GM12864 (cell line): ENCODE measurements around the gene AMOTL1.

Source experiments
- DNase-seq: peaks from one replicate; pipeline ENCODE4 v3.0.0-alpha.2; 2011; ENCODE audit warnings: low read depth
- H3K4me3 ChIP-seq: 2 replicates; pipeline ENCODE4 v1.5.1; 2011; ENCODE audit warnings: mild to moderate bottlenecking, low read depth, low read length, control low read depth
- TF ChIP-seq, protein P1 (sequence below): IDR thresholded peaks from 2 replicates; pipeline ENCODE4 v1.5.1; 2011; ENCODE audit warnings: low read depth, mild to moderate bottlenecking, moderate library complexity, low read length, control low read depth, inconsistent platforms; ENCODE audit errors: missing control alignments

Gene AMOTL1

DNA sequence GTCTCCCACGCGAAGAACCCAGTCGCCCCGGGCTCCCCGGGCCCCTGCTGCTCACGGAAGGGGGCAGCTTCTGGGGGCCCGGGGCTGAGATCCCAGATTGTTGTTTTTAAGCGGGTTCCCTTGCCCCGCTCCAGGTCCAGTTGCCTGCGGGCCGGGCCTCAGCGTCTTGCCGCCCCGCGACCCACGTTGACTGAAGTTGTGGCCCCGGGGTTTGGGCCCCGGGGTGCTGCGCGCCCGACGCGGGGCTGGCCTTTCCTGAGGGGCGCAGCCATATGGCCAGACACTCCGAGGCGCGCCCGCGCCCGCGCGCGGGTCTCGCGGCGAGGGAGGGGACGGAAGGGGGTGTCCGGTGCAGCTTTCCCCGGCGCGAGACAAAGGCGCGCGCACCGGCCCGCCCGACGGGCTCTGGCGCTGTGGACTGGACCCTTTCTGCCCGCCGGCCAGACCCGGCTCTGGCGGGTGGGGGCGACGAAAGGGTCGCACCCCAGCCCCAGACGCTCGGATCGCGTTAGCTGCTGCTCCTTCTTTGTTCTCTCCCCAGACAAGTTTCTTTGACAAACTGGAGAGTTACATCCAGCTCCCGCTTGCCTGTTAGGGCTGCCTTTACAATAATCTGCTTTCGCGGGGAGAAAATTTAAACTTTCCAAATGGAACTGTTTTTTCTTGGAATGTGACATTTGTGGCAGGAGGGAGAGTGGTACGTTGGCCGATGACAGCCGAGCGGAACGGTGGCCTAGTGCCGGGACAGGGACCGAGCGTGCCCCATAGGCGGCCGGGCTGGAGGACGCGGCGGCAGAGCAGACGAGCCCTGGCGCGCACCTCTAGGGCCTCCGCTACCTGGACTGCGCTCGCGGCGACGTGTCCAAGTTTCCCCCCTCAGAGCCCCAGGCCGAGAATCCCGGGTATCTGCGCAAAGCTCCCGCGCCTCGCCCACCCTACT, 716 bp downstream of the AMOTL1 start:
- DNase-seq, result no peak
- H3K4me3 ChIP-seq, result peak overlapping the region; percentile 20; the same call in 1 of the 2 replicates
- TF ChIP-seq, protein P1, sequence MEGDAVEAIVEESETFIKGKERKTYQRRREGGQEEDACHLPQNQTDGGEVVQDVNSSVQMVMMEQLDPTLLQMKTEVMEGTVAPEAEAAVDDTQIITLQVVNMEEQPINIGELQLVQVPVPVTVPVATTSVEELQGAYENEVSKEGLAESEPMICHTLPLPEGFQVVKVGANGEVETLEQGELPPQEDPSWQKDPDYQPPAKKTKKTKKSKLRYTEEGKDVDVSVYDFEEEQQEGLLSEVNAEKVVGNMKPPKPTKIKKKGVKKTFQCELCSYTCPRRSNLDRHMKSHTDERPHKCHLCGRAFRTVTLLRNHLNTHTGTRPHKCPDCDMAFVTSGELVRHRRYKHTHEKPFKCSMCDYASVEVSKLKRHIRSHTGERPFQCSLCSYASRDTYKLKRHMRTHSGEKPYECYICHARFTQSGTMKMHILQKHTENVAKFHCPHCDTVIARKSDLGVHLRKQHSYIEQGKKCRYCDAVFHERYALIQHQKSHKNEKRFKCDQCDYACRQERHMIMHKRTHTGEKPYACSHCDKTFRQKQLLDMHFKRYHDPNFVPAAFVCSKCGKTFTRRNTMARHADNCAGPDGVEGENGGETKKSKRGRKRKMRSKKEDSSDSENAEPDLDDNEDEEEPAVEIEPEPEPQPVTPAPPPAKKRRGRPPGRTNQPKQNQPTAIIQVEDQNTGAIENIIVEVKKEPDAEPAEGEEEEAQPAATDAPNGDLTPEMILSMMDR, result no peak

DNA sequence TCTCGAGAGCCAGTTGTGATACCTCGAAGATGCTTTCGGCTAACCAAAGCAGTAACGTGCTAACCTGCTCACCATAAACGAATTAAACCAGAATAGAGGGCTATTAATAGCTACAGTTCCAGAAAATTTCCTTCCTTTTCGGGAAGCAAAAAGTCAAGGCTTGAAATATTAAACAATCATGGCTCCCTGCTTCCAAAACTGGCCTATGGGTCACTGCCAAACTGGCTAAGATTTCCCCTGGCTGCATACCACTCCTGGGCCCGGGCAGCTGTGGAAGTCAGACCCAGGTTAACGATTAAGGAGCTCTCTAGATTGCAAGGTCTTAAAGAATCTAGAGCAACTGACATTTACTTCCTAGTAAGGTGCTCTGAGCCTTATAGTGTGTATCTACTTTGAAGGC, 1.7 kb downstream of the AMOTL1 start:
- no peak for DNase-seq
- TF ChIP-seq, protein P1, result no peak
- H3K4me3 ChIP-seq, result no peak overlapping the region

DNA sequence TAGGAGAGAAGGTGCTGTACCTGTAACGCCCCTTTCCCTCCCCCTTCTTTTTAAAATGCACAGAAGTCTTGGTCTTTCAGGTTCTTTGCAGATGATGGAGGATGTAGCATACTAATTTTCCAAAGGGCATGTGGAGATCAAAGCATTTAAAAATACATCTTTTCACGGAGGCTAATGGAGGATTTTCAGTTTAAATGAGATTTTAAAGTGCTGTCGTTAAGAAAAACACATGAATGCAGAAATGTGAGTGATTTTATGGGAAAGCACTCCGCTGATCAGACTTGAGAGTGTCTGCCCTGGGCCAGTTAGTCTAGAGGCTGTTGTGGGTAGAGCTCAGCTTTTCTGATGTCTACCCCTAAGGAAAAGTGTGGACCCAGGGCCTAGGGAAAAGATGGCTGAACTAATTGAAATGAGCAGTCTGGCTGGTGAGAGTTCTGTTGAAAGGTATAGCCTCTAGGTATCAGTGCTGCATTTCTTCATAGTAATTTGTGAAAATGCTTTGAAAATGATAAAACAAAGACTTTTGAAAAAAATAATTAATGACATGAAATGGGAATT, 2.5 kb downstream of the AMOTL1 start:
- TF ChIP-seq, protein P1, result no peak
- no peak for DNase-seq
- no peak overlapping the region for H3K4me3 ChIP-seq

DNA sequence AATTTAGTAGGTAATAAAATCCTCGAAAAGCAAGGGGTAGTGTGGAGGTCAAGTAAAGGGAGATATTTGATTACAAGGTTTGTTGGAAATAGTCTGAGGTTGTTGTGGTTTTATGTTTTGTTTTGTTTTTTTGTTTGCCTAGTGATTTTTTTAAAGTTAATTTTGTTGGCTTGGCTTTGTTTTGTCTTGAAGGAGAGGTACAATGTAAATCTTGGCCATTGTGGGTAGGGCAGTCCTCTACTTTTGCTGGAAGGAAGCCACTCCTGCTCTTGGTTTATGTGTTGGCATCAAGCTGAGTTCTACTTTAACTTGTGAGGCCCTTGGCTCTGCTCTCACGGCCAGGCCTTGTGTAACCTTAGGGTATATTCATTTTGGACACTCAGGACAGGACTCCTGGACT, 3.2 kb downstream of the AMOTL1 start:
- H3K4me3 ChIP-seq, result no peak overlapping the region
- no peak for DNase-seq
- TF ChIP-seq, protein P1, result no peak

DNA sequence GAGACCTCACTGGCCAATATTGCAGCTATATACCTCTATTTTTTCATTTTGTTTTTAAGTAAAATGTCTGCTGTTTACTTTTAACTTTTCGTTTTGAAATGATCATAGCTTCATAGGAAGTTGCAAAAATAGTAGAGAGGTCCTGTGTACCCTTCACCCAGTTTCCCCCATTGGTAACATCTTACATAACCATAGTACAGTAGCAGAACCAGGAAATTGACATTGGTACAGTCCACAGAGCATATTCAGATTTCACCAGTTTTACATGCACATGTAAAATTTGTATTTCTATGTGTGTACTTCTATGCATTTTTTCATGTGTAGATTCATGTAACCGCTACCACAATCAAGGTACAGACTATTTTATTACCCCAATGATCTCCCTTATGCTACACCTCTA, 3.8 kb downstream of the AMOTL1 start:
- DNase-seq, result no peak
- TF ChIP-seq, protein P1, result no peak
- H3K4me3 ChIP-seq, result no peak overlapping the region

DNA sequence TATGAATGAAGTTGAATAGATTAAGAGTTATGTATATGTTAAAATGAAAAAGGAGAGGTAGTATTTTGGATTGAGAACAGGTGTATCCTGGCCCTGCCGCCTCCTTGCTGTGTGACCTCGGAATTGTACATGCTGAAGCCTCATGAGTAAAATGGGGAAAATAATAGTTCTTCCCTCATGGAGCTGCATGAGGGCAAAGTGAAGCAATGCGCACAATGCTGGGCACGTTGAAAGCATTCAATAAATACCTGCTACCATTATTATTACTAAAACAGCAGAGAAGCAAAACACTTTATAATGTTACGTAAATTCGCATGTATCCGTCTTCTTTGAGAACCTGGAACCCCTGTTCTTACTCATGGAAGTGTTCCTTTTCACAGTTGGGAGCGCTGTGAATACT, 5.7 kb downstream of the AMOTL1 start:
- TF ChIP-seq, protein P1, result no peak

More for the DNA sequence above, 5.7 kb downstream of the AMOTL1 start:
- no peak overlapping the region for H3K4me3 ChIP-seq
- no peak for DNase-seq
